GM12872 (cell line): ENCODE results near the gene INSR.

Source experiments
- CTCF ChIP-seq: IDR thresholded peaks from 3 replicates; pipeline ENCODE4 v1.5.1; 2011; ENCODE audit warnings: low read depth, mild to moderate bottlenecking, low read length, moderate library complexity; ENCODE audit not compliant: insufficient read depth

INSR gene

GRCh38 chr19:7076151-7076550 is 218.1 kb downstream of the INSR start:
- TF ChIP-seq CTCF: no peak

- TF ChIP-seq CTCF: no peak
These were observed 219.4 kb downstream of the INSR start for GRCh38 chr19:7074705-7075282.

- TF ChIP-seq CTCF: no peak
These were observed 221.7 kb downstream of the INSR start for GRCh38 chr19:7072541-7072940.

- TF ChIP-seq CTCF: no peak
These were observed 224.3 kb downstream of the INSR start for GRCh38 chr19:7069904-7070226.

GRCh38 chr19:7069042-7069903 is 224.9 kb downstream of the INSR start, which contains the start of gene ZNF557:
Gene ZNF557, plus strand, starts transcription at chr19:7069703. Its CDS starts 5,372 bp downstream, at chr19:7075075.
- TF ChIP-seq CTCF: no peak

GRCh38 chr19:7068599-7068998 is 225.6 kb downstream of the INSR start:
- no peak for TF ChIP-seq CTCF

GRCh38 chr19:7067716-7068115 is 226.5 kb downstream of the INSR start:
- TF ChIP-seq CTCF: no peak
